ENCODE results near the gene NOB1. TPM values are rescaled to one million over a fixed set of nuclear protein-coding genes. Genes with fewer than 3 reads are reported as not detected.
A peak's percentile ranks its signal among the peaks of the same experiment; 100 is the strongest.

NOB1 gene
- total and polyA plus RNA-seq, 9 of the 15 experiments (the other 6 are each of a cell fraction or from before 2014, with no cell fraction given): 42.4 to 148 (median 116) TPM

- TF ChIP-seq BRD9 (IDR thresholded peaks at IDR 0.05; ENCODE audit: low read depth, partially characterized antibody) (no peak), THAP7 (CRISPR knock-in tag; IDR thresholded peaks at IDR 0.05) (no peak), ZBTB34 (CRISPR knock-in tag; IDR thresholded peaks at IDR 0.05) (no peak), ADNP (tag; IDR thresholded peaks at IDR 0.05) (no peak)
Observed at GRCh38 chr16:69771651-69771967, 16.9 kb upstream of the NOB1 start (continued).

- DNase-seq (ENCODE audit: extremely low read depth in 1 of 4, low spot score in 3 of 4) (no peak), ATAC-seq (no peak), FAIRE-seq (no peak)
- H3K4me1 ChIP-seq (replicated peaks in 1 of 2; ENCODE audit: control insufficient read depth in 2 of 2, insufficient read depth in 2 of 2, low read length in 2 of 2): peaks cover 6 to 9% of the 10 kb centered on the region in 2 experiments; a peak in 4 of 5 replicates
- peaks cover 38% of the 10 kb centered on the region for H3K79me2 ChIP-seq (ENCODE audit: control insufficient read depth, insufficient read depth, low read length)
- intact Hi-C loops (cut with micrococcal nuclease): no loop called here
- 0 out of 2 replicates have a peak, but pooled peaks cover 4% of the 10 kb centered on the region for H4K20me1 ChIP-seq (replicated peaks; ENCODE audit: control insufficient read depth, insufficient read depth, low read length)
- peaks cover 3% of the 10 kb centered on the region for H3K9me1 ChIP-seq (ENCODE audit: control insufficient read depth, insufficient read depth, low read length)
- ChIA-PET CTCF (ENCODE audit: low intra/inter-chr PET ratio) (no interaction called here), POLR2A (interaction anchor here (0.8 kb wide), 1 partner anchor 161 kb away, joined by 4 read pairs; no protein-coding TSS in a partner anchor)
- H2AFZ ChIP-seq (ENCODE audit: low read depth, low read length): no peak overlapping the region
- no peak overlapping the region for H3K4me2 ChIP-seq (ENCODE audit: insufficient read depth, low read length)
- H3K27me3 ChIP-seq (ENCODE audit: control insufficient read depth in 2 of 2, insufficient read depth in 2 of 2, low read length in 2 of 2): no peaks in the 10 kb centered on the region
- no peak overlapping the region for H3K4me3 ChIP-seq
- no peaks in the 10 kb centered on the region for H3K9me3 ChIP-seq (replicated peaks; ENCODE audit: control insufficient read depth, insufficient read depth, low read depth, low read length)
- no peaks in the 10 kb centered on the region for H3K36me3 ChIP-seq (ENCODE audit: control insufficient read depth, insufficient read depth, low read length)
- no peak for TF ChIP-seq KDM1A (IDR thresholded peaks at IDR 0.05)
- peak; percentile 45 for TF ChIP-seq RBM25 (IDR thresholded peaks at IDR 0.05; ENCODE audit: low read depth, low read length, severe bottlenecking)
- no TSS peak for BruUV-seq (replicated peaks)
- 53% methylated on average over 2 of the region's 2 CpGs for WGBS (ENCODE audit: insufficient coverage, low coverage, missing lambda C conversion rate)
- H3K27ac ChIP-seq (ENCODE audit: extremely low read depth, low read depth, low read length): no peak overlapping the region
- in situ Hi-C loops (cut with MboI): no loop called here
- no peak overlapping the region for H3K9ac ChIP-seq (ENCODE audit: insufficient read depth in 1 of 2, low read depth in 2 of 2, low read length in 2 of 2)
Observed at GRCh38 chr16:69769404-69769803, 14.7 kb upstream of the NOB1 start.

Data from K562 (cell line).